Measurements from ENCODE around the gene ARL14EP. TPM values are rescaled to one million over a fixed set of nuclear protein-coding genes. Genes with fewer than 3 reads are reported as not detected.
A peak's percentile ranks its signal among the peaks of the same experiment; 100 is the strongest.

The ARL14EP gene
- total RNA-seq, 4 donors from 2014 or later, result 38.5 to 90.2 (median 56.1) TPM

- Histone ChIP-seq H3K4me3 (no peak overlapping the region), H3K27ac (no peak overlapping the region), H3K36me3 (no peaks in the 10 kb centered on the region), H3K9me3 (no peaks in the 10 kb centered on the region), H3K4me1 (no peaks in the 10 kb centered on the region), H3K27me3 (no peaks in the 10 kb centered on the region)
- TF ChIP-seq POLR2A (IDR thresholded peaks at IDR 0.05), result no peak
- TF ChIP-seq CTCF (IDR thresholded peaks at IDR 0.05), result peak in 1 of 4 experiments; percentile 9
- no peak for DNase-seq
- intact Hi-C loops (cut with DNase I; ENCODE audit: low total_unique reads), result no loop called here
Measured at GRCh38 chr11:30314625-30315024, 8.3 kb upstream of the ARL14EP start.

- TF ChIP-seq POLR2A (IDR thresholded peaks at IDR 0.05) (no peak), CTCF (IDR thresholded peaks at IDR 0.05) (no peak)
- Histone ChIP-seq H3K36me3 (no peaks in the 10 kb centered on the region), H3K9me3 (no peaks in the 10 kb centered on the region), H3K27ac (no peak overlapping the region), H3K4me3 (no peak overlapping the region), H3K27me3 (no peaks in the 10 kb centered on the region), H3K4me1 (no peaks in the 10 kb centered on the region)
- intact Hi-C loops (cut with DNase I; ENCODE audit: low total_unique reads), result no loop called here
- no peak for DNase-seq
Measured at GRCh38 chr11:30316237-30316636, 6.7 kb upstream of the ARL14EP start.

- Histone ChIP-seq H3K9me3 (no peaks in the 10 kb centered on the region), H3K27me3 (no peaks in the 10 kb centered on the region), H3K36me3 (no peaks in the 10 kb centered on the region), H3K4me1 (no peaks in the 10 kb centered on the region), H3K27ac (no peak overlapping the region), H3K4me3 (no peak overlapping the region)
- no peak for DNase-seq
- intact Hi-C loops (cut with DNase I; ENCODE audit: low total_unique reads), result no loop called here
- no peak for TF ChIP-seq POLR2A (IDR thresholded peaks at IDR 0.05)
Measured at GRCh38 chr11:30317030-30317429, 5.9 kb upstream of the ARL14EP start.

GRCh38 chr11:30321321-30321720 is 1.6 kb upstream of the ARL14EP start:
- DNase-seq, result no peak
- no peak for TF ChIP-seq POLR2A (IDR thresholded peaks at IDR 0.05)
- TF ChIP-seq CTCF (IDR thresholded peaks at IDR 0.05), result no peak
- Histone ChIP-seq H3K4me3 (no peak overlapping the region), H3K4me1 (no peaks in the 10 kb centered on the region), H3K36me3 (no peaks in the 10 kb centered on the region), H3K27me3 (no peaks in the 10 kb centered on the region), H3K9me3 (no peaks in the 10 kb centered on the region), H3K27ac (no peak overlapping the region)
- intact Hi-C loops (cut with DNase I; ENCODE audit: low total_unique reads), result no loop called here

- TF ChIP-seq CTCF (IDR thresholded peaks at IDR 0.05) (no peak), POLR2A (IDR thresholded peaks at IDR 0.05) (no peak)
- Histone ChIP-seq H3K36me3 (no peaks in the 10 kb centered on the region), H3K4me3 (peak overlapping the region in 1 of 2 donors; percentile 61), H3K27me3 (no peaks in the 10 kb centered on the region), H3K27ac (peak overlapping the region in 1 of 2 donors; percentile 73), H3K4me1 (no peaks in the 10 kb centered on the region), H3K9me3 (no peaks in the 10 kb centered on the region)
- intact Hi-C loops (cut with DNase I; ENCODE audit: low total_unique reads), result no loop called here
- DNase-seq, result no peak
Measured at GRCh38 chr11:30322191-30322590, 713 bp upstream of the ARL14EP start.
